Neural cell (in vitro differentiated cells): Measurements from ENCODE around the gene AQP6.

Experiments
- EZH2 ChIP-seq: fragments of 200-600, 300-800 bp; shearing (Covaris generic), sonication (generic); IDR thresholded peaks from 2 replicates; pipeline ENCODE4 v1.6.1; 2014; ENCODE audit warnings: antibody characterized with exemption, low read length, borderline replicate concordance, mild to moderate bottlenecking; ENCODE audit not compliant: insufficient read depth, poor library complexity, severe bottlenecking
- POLR2AphosphoS5 ChIP-seq: IDR thresholded peaks from 2 replicates; pipeline ENCODE4 v1.6.1; 2012
- TF ChIP-seq, protein P1 (sequence below): fragments of 450-650 bp; IDR thresholded peaks from 2 replicates; pipeline ENCODE4 v1.5.1; 2014; ENCODE audit warnings: antibody characterized with exemption, mild to moderate bottlenecking, moderate library complexity; ENCODE audit not compliant: poor library complexity, severe bottlenecking

DNA sequence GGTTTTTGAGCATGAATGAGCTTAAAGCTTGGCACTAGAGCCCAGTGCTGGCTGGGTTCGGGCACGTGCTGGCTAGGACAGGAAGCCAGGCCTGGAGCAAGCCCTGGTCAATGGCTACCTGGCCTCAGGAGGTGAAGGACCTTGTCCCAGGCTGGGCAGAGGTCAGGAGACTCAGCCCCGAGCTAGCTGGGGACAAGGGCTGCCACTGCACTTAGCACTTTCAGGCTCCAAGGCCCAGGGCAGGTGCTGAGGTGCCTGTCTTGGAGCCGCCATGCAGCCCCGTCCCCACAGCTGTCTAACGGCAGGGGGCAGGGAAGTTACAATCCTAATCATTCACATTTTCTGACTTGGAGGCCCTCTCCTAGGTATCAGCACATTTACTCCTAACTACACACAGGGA is 4.3 kb upstream of the AQP6 start:
- TF ChIP-seq POLR2AphosphoS5 (no peak), EZH2 (no peak)
- TF ChIP-seq, protein P1, sequence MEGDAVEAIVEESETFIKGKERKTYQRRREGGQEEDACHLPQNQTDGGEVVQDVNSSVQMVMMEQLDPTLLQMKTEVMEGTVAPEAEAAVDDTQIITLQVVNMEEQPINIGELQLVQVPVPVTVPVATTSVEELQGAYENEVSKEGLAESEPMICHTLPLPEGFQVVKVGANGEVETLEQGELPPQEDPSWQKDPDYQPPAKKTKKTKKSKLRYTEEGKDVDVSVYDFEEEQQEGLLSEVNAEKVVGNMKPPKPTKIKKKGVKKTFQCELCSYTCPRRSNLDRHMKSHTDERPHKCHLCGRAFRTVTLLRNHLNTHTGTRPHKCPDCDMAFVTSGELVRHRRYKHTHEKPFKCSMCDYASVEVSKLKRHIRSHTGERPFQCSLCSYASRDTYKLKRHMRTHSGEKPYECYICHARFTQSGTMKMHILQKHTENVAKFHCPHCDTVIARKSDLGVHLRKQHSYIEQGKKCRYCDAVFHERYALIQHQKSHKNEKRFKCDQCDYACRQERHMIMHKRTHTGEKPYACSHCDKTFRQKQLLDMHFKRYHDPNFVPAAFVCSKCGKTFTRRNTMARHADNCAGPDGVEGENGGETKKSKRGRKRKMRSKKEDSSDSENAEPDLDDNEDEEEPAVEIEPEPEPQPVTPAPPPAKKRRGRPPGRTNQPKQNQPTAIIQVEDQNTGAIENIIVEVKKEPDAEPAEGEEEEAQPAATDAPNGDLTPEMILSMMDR = no peak
